HTR-8/SVneo (cell line): ENCODE data around the gene SIRPD.
"Not testable (repeated sequence)": the region's sequence is repeated elsewhere in the genome, so short reads cannot be mapped to it uniquely, and the experiment has no call there.

Experiments
- DNase-seq: peaks from one replicate; pipeline ENCODE4 v3.0.0; 2011; ENCODE audit warnings: low spot score, mixed read lengths; ENCODE audit not compliant: insufficient read length
- FAIRE-seq: peaks from 2 replicates; lab custom pipeline; 2011; peaks lifted over from hg19 to GRCh38; lab: Jason Lieb, UNC

Gene SIRPD

GRCh38 chr20:1557605-1558004 is at the start of gene SIRPD:
Gene SIRPD (minus strand): TSS chr20:1557705. CDS start chr20:1557653, 52 bp downstream.
- no peak for FAIRE-seq
- no peak for DNase-seq

DNA sequence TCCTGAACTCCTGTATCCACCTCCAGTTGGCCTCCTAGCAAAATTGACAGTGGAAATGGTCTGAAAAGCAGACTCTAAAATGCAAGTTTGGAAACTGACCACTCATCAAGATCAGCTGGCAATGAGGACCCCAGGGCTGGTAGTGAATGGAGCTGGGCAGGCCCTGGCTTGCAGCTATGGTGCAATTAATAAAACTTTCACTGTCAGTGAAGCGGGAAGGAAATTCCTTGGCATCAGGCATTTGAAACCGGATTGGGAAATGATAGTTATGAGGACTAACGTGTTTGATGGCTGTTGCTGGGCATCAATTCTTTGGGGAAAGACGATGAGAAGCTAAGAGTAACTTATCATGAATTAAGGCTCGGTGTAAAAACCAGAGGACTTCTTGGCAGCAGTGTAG is 43.2 kb upstream of the SIRPD start:
- no peak for DNase-seq
- FAIRE-seq, result no peak

DNA sequence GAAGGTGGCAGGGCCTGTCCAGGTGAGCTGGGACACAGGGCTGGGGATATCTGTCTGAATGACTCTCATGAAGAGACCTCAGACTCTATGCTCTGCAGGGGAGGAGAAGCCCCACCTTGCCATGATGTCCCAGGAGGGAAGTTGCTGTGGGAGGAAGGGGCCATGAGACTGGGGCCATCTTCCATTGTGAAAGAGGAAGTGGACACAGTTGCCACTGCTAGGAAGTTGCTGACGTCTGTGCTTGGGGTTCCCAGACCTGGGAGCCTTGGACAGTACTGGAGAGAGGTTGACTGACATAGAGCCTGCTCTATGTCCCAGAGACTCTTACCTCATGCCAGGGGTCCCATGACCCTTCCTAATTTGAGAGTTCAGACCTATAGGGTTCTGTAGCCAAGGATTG is 37.8 kb upstream of the SIRPD start:
- DNase-seq, result no peak
- FAIRE-seq, result no peak

DNA sequence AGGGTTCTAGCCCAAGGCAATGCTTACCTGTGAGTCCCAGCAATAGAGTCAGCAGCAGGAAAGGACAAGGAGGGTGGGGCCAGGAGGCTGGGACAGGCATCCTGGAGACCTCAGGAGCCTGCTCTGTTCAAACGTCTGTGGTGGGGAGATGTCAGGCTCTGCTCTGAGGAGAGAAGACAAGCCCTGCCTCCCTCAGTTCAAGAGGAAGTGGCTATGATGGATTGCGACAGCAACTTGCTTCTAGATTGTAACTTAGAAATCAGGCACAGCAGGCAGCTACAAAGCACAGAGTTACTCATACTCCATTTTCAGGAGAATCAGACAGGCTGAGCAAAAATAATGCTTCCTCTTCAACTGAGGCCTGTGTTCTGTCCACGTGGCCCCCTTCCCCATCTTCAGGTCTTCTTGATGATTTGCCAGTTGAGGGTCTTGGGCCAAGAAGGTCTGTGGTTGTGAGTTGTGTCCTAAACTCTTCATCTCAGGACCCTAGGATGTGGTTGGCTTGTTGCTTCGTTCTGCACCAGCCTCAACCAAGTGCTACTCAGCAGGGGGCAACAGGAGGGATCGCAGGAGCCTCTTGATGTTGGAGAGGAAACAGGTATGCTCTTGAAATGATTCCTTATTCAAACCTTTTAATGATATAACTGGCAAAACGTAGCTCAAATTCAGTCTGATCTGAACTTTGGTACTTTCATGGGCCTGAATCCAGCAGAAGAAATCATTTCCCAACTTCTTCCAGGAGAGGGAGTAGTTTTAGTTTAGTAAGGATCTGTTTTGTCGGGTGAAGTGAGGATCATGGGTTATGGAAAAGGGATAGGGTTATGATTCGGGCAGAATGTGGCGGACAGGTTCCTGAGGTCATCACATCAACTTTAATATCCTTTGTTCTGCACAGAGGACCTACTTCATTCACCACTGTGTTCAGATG is 31.3 kb upstream of the SIRPD start:
- FAIRE-seq (no peak), DNase-seq (no peak)

GRCh38 chr20:1587781-1588532 is 30.5 kb upstream of the SIRPD start:
- FAIRE-seq, result no peak
- no peak for DNase-seq

DNA sequence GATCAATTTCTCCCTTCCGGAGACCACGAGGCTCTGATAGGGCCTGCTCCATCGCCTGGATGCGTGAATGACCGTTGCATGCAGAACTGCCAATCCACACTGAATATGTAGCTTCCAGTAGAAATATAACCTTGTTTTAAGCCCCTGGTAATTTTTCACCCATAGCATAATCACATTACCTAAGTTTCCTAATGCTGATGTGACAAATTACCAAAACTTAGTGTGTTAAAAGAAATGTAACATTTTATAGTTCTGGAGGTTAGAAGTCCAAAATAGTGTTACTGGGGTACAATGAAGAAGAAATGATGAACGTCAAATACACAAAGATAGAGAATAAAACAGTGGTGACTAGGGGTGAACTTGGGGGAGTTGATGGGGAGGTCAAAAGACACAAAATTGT is 22.0 kb upstream of the SIRPD start:
- DNase-seq, result no peak
- no peak for FAIRE-seq

DNA sequence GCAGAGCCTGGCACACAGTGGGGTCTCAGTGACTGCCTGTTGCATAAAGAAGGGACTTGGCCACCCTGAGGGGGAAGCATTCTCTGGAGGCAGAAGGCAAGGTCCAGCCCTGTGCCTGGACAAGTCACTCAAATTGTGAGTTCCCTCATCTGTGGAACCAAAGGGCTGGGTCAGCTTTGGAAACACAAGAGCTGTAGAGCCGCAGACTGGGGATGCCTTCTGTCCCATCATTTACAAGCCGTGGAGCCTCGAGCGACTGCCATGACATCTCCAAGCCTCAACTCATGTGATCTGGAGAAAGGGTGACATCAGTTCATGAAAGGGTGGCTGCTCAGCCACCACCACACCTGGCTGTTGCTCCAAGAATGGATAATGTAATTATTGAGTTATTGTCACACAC is 20.4 kb upstream of the SIRPD start:
- FAIRE-seq (no peak), DNase-seq (no peak)

DNA sequence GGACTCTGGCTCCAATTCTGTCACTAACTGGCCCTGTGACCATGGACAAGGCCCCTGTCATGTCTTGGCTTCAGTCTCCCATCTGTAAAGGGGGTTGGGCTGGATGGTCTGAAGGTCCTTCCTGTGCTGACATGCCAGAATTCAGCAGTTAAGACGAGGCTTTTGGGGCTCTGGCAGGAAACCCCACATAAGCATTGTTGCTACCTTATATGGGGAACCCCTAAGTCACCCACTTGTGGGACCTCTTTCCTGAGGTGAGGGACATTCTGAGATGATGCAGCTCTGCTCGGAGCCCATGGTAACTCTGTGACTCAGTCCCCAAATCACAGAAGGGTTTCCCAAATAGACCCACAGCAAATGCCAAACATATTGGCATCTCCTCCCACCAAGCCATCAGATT is 19.8 kb upstream of the SIRPD start:
- not testable (repeated sequence) for FAIRE-seq, DNase-seq

- no peak for FAIRE-seq
- no peak for DNase-seq
Observed at GRCh38 chr20:1576641-1577040, 19.1 kb upstream of the SIRPD start.

GRCh38 chr20:1576003-1576402 is 18.5 kb upstream of the SIRPD start:
- FAIRE-seq, DNase-seq: not testable (repeated sequence)

DNA sequence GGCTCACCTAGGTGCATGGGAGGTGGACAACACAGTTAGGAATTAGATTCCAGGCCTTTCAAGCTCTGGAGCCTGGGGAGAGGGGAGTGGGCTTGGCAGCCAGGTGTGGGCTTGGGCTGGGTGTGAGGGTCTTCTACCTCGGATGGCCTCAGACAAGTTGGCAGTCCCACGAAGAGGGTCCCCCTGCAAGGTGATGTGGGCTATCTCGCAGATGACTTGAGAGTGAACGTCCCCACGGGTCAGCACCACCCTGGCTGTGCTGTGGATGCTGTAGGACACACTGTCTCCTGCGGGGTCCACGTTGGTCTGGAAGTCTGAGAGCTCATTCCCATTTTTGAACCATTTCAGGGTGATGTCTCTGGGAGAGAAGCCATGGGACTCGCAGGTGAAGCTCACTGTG is 14.1 kb upstream of the SIRPD start:
- not testable (repeated sequence) for DNase-seq, FAIRE-seq

DNA sequence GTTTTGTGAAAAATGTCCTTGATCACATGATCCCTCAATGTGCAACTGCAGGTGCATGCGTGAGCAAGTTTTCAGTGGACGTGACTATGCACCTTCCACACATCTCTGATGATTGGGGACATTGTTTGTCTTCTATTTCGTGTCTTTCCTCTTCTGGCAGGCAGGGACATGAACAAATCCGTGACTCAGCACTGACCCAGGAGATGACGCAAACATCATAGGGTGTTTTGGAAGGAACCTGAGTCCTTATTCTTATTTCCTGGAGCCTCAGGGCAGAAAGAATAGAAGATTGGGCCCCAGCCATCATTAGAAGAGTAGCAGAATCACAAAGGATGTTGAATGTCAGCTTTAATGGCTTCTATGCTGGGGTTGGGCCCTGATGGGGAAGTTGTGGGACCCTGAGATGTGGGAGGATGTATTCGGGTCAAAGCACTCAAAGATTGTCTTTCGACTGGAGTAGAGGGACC is 11.9 kb upstream of the SIRPD start:
- DNase-seq, result peak; percentile 75
- FAIRE-seq, result peak; percentile 36

- DNase-seq (no peak), FAIRE-seq (peak; percentile 40)
Observed at GRCh38 chr20:1568163-1568490, 10.6 kb upstream of the SIRPD start.

DNA sequence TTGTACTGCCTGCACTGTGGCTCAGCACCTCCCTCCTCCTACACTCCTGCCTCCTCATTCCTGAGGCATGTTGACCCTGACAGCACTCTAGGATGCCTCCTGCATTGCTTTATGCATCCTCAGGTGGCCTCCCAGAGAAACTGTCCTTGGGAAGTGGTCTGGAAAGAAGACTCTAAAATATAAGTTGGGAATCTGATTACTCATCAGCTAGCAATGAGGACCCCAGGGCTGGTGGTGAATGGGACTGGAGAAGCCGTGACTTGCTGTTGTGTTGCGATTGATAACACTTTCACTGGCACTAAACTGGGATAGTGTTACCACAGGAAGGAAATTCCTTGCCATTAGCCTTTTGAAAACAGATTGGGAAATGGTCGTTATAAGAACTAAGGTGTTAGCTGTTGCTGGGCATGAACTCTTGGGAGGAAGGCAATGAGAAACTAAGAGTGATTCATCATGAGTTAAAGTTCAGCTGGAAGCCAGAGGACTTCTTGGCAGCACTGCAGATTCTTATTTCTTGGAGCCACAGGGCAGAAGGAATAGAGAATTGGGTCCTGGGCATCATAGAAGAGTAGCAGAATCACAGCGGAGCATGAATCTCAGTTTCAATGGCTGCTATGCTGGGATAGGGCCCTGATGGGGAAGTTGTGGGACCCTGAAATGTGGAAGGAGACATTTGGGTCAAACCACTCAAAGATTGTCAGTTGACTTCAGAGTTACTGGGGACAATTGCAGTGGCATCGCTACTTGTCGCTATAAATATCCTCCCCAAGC is 10.1 kb upstream of the SIRPD start:
- FAIRE-seq (peak; percentile 84), DNase-seq (peak; percentile 81)

DNA sequence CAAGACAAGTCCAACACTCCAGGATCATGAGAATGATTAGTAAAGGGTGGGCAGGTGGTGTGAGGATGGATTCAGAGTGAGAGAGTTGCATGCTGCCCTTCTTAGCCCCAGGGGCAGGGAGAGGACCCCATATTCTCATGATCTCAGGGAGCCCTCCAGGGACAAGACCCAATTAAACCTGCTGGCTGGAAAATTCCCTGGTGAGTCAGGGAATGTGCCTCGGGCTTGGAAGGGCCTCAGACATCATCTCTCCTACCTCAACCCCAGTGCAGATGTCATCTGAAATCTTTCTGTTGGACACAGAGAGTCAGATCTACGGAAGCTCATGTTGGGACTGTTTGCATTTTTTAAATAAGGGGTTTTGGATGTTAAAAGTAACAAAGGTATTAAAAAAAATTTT is 9.2 kb upstream of the SIRPD start:
- DNase-seq, result peak; percentile 43
- FAIRE-seq, result no peak

GRCh38 chr20:1565461-1565860 is 8.0 kb upstream of the SIRPD start:
- no peak for DNase-seq
- no peak for FAIRE-seq

GRCh38 chr20:1563598-1563997 is 6.1 kb upstream of the SIRPD start:
- DNase-seq, result no peak
- no peak for FAIRE-seq

DNA sequence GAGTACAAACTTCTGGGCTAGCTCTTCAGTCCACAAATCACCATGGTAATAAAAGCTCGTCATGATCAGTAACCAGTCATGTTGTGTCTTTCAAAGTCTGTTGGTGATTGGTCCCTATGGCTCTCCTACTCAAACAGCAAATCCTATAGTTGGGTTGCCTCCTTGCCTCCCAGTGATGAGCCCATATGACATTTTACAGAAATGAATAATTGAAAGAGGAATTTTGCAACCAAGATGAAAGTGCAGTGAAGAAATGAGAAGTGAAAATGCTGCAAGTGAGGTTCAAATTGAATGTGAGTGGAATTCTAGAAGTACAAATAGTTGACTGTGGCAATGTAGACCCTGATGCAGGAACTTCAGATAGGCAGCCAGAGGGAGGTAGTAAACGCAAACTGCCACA is 5.1 kb upstream of the SIRPD start:
- FAIRE-seq (no peak), DNase-seq (no peak)

GRCh38 chr20:1561350-1561749 is 3.8 kb upstream of the SIRPD start:
- FAIRE-seq, result no peak

DNA sequence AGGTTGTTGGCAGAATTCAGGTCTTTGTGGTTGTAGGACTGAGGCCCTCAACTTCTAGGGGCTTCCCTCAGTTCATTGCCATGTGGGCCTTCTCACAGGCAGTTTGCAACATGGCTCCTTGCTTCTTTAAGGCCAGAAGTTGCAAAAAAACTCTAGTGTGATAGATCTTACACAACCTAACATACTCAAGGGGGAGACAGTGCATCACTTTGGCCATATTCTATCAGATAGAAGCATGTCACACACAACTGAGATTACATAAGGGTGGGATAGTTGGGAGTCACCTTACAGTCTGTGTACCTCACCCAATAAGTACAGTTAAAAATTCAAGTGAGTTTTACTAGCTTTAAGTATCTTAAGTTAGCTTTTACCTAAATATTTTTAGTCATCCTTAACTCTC is 1.6 kb downstream of the SIRPD start:
- DNase-seq (no peak), FAIRE-seq (no peak)

More at GRCh38 chr20:1561350-1561749, 3.8 kb upstream of the SIRPD start:
- no peak for DNase-seq
